GM19193 (cell line): ENCODE results near the gene MCC.

Source experiments
- POLR2A ChIP-seq: IDR thresholded peaks from 4 replicates; pipeline ENCODE4 v1.6.1; 2011; ENCODE audit not compliant: insufficient read depth, insufficient read length; ENCODE audit errors: extremely low read depth

Gene MCC

DNA sequence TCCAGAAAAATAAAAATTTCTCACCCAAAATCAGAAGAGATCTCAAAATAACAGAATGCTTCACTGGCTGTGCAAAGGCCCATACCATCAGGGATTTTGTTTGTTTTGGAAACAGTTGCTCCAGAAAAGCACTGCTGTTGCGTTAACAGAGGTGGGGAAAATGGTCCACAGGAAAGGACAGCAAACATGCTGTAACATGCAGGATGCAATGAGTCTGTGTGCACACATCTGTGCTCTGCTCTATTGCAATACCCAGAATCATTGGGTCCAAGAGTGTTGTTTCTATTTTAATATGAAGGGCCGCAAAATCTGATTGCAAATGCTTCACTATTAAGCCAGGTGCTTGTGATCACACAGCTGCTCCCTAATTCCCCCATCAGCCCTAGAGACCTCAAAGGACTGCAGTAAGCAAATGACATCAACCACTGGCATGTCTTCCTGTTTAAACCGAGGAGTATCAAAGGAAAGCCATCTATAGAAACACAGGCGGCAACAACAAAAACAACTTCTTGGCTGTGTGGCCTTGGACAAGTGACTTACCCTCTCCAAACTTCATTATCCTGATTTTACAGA is 370.6 kb downstream of the MCC start:
- TF ChIP-seq POLR2A: no peak

GRCh38 chr5:113115956-113116355 is 372.3 kb downstream of the MCC start:
- TF ChIP-seq POLR2A: no peak

DNA sequence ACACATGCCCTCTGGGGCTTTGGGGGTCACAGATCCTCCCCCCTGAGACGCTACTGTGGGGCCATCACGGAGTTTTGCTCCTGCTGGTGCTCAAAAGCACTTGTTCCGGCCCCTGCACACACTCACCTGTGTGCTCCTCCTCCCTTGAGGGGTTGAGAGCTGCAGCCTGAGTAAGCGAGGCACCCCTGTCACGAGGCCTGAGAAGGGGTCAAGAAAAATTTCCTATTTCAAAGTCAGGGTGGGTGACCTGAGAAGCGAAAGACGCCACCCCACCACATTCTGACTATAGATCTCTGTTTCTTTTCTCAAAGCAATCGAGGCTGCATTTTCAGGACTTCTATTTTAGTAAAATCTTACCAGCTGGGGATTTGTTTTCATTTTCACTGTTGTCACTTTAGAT is 373.2 kb downstream of the MCC start:
- TF ChIP-seq POLR2A: no peak

DNA sequence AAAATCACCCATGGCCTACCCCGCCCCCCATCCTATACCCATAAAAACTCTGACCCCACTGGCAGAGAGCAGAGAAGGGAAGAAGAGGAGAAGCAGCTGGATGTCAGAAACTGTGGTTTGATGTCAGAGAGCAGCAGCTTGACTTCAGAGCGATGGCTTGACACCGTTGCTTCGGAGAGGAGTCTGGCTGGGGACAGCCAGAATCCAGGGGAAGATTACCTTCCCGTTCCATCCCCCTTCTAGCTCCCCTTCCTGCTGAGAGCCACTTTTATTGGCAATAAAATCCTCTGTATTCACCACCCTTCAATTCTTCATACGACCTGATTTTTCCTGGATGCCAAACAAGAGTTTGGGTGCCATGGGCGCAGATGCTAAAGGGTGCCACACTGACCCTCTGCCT is 373.7 kb downstream of the MCC start:
- no peak for TF ChIP-seq POLR2A

GRCh38 chr5:113112435-113112834 is 375.8 kb downstream of the MCC start:
- TF ChIP-seq POLR2A: no peak

GRCh38 chr5:113110117-113110516 is 378.1 kb downstream of the MCC start:
- TF ChIP-seq POLR2A: no peak

- no peak for TF ChIP-seq POLR2A
Measured at GRCh38 chr5:113109344-113109743, 378.9 kb downstream of the MCC start.

DNA sequence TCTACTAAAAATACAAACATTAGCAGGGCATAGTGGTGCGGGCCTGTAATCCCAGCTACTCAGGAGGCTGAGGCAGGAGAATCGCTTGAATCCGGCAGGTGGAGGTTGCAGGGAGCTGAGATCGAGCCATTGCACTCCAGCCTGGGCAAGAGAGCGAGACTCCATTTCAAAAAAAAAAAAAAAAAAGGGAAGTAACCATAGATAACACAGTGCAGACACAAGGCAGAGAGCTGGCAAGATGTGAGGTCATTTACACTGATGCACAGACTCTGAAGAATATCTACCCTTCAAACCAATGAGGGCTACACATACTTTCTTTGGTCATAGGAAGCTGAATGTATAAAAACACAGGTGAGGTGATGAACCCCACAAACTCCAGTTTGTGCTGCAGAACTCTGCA is 379.8 kb downstream of the MCC start:
- TF ChIP-seq POLR2A: no peak

DNA sequence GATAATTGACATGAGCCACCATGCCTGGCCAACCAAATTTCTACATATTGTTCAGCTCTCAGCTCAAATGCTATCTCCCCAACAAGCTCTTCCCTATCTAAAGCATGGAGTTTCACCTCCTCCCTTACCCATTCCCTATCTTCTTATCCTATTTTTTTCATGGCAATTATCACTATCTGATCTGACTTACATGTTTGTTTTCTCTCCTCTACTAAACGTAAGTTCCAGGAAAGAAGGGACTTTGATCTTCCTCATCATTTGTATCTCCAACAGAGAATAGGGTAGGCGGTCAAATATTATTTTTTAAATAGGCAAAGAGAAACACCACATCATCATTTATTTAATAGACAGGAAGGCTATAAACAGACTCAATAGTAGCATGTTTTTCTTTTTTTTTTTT is 381.4 kb downstream of the MCC start:
- TF ChIP-seq POLR2A: no peak

- TF ChIP-seq POLR2A: no peak
Measured at GRCh38 chr5:113105693-113106280, 382.5 kb downstream of the MCC start.

DNA sequence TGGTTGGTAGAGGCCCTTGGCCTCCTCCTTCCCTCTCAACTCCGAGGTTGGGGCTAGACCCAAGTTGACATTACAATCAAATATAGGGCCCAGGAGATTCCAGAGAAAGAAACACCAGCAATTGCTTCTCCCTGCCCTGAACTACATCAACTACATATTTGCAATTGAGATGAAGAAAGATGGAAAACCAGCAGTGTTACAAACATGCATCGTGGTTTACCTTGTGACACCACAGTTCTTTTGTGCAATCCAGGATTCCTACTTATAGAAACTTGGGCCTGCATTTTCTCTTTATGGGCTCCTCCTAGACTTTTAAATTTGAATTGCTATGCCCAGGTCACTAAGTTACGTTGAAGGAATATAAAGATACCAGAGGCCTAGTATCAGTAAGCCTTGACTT is 384.9 kb downstream of the MCC start:
- no peak for TF ChIP-seq POLR2A

DNA sequence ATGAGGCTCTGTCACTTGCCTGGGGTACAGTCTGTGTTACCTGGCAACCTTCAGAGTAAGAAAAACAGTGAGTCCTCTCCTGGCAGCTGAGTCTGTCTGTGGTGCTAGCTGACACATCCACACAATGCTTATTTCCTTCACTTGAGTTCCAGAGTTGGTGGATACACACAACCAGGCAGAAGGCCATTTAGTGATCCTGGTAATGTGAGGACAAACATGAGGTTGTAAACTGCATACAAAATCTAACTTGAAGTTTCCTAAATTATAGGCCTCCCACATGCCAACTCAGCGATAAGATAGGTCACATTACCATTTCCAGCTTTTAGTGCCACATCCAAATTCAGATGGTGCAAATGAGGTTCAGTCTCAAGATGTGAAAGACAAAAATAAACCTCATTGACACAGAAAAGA is 386.1 kb downstream of the MCC start:
- no peak for TF ChIP-seq POLR2A

- TF ChIP-seq POLR2A: no peak
Measured at GRCh38 chr5:113100981-113101380, 387.3 kb downstream of the MCC start.

DNA sequence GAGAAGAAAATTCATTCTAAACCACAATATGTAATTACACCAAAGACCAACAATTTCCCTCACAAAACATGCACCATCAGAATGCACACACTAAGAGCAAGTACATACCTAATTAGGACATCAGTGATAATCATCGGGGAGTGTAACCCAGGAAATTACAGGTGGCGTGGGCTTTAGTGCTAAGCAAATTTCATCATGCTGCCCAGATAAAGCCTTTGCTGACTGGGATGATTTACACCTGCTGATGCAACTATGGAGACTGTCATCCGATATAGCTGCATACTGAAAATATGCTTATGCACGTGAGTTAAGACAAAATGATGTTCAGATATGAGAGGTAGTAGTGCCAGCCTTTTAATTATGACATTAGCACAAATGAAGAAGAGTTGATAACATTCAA is 388.4 kb downstream of the MCC start:
- TF ChIP-seq POLR2A: no peak

DNA sequence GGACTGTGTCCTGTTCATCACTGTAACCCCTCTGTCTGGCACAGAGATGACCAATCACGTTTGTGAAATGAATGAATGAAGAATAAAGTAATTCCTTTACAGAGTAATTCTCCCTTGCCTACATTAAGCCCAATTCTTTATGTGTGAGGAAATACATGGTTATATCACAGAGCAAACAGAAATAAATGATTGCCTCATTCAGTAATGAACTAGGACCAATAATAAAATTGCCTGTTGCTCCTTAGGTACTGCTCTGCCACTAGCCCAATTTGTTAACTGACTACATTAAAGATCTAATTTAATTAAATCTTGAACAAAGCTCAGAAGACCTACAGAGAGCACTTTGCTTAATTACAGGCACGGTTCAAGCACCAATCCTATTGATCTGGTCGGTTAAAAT is 389.9 kb downstream of the MCC start:
- no peak for TF ChIP-seq POLR2A

GRCh38 chr5:113095831-113096230 is 392.4 kb downstream of the MCC start:
- TF ChIP-seq POLR2A: no peak

GRCh38 chr5:113093558-113093957 is 394.7 kb downstream of the MCC start:
- TF ChIP-seq POLR2A: no peak

- no peak for TF ChIP-seq POLR2A
Measured at GRCh38 chr5:113092683-113093082, 395.6 kb downstream of the MCC start.

DNA sequence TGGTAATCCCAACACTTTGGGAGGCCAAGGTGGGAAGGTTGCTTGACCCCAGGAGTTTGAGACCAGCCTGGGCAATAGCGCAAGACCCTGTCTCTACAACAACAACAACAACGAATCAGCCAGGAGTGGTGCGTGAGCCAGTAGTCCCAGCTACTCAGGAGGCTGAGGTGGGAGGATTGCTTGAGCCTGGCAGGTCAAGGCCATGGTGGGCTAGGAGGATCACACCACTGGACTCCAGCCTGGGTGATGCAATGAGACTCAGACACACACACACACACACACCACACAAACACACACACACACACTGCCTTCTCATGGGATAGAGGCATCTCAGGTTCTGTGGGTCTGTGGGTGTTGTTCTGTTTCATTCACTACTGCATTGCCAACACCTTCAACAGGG is 396.6 kb downstream of the MCC start:
- no peak for TF ChIP-seq POLR2A
